ENCODE measurements around the gene DNAJB1.

DNA sequence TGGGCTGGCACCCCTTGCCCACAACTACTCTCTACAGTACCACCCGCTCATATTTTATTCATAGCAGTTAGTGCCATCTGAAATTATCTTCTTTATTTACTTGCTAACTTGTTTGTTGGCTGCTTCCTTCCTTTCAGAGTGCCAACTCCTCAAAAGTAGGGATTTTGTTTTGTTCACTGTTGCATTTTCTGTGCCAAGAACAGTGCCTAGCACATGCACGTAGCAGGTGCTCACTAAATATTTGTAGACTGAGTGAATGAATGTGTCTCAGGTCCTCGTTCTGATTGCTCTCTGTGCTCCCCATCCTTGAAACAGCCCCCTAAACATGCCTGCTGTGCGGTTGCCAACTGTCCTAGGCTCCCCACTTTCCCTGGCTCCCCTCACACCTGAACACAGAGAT is 23.8 kb downstream of the DNAJB1 start:
- TF ChIP-seq EZH2phosphoT487 (IDR thresholded peaks at IDR 0.05; ENCODE audit: insufficient read depth, low read depth): no peak
- no peak for TF ChIP-seq EZH2 (IDR thresholded peaks at IDR 0.05; ENCODE audit: insufficient read depth, poor library complexity, severe bottlenecking)

Data from GM23248 (cell line).